Panc1 (cell line): ENCODE data around the gene TMEM161B. TPM values are rescaled to one million over a fixed set of nuclear protein-coding genes. Genes with fewer than 3 reads are reported as not detected.

Source experiments
- ATAC-seq: fragments of 200-7000 bp; cut with Tn5 transposase; 2 replicates; pipeline ENCODE4 v1.9.1; 2020; ENCODE audit warnings: mild to moderate bottlenecking, moderate library complexity
- BruUV-seq: library from RNA; stranded (reverse); fragments of 400-500 nt; replicated peaks from 2 replicates; lab custom pipeline; 2021; lab: Mats Ljungman, UMichigan
- CTCF ChIA-PET: fragments of 300-600 bp; sonication (Branson Sonifier 250); formaldehyde crosslinking; loops from one replicate; lab custom pipeline; 2022; ENCODE audit warnings: antibody characterized with exemption; lab: Charles Lee
- POLR2A ChIA-PET: fragments of 300-600 bp; sonication (Branson Sonifier 250); formaldehyde crosslinking; loops from one replicate; lab custom pipeline; 2022; ENCODE audit warnings: antibody characterized with exemption; lab: Charles Lee
- DNase-seq: peaks from one replicate; pipeline ENCODE4 v3.0.0-alpha.2; 2010; ENCODE audit warnings: low read depth, low spot score
- H3K27ac ChIP-seq: 2 replicates; pipeline ENCODE4 v1.5.1; 2011; ENCODE audit warnings: mild to moderate bottlenecking, low read length, inconsistent platforms
- H3K27me3 ChIP-seq: fragments of 200-500 bp; sonication (Bioruptor generic); 2 replicates; pipeline ENCODE4 v1.6.0; 2014; ENCODE audit warnings: low read length, inconsistent platforms; ENCODE audit not compliant: control insufficient read depth, insufficient read depth
- H3K36me3 ChIP-seq: fragments of 200-500 bp; sonication (Bioruptor generic); 2 replicates; pipeline ENCODE4 v1.5.1; 2014; ENCODE audit warnings: inconsistent platforms, mild to moderate bottlenecking, low read length, moderate library complexity; ENCODE audit not compliant: control insufficient read depth, insufficient read depth
- H3K4me1 ChIP-seq: 2 replicates; pipeline ENCODE4 v1.5.1; 2011; ENCODE audit warnings: inconsistent platforms, mild to moderate bottlenecking, low read length, moderate library complexity; ENCODE audit not compliant: control insufficient read depth, insufficient read depth
- H3K4me3 ChIP-seq, 2 experiments: 2 replicates each; pipeline ENCODE4 v1.5.1; 2011 to 2012; ENCODE audit warnings: low read depth in 2 of 2, low read length in 2 of 2, mild to moderate bottlenecking in 2 of 2, inconsistent platforms in 1 of 2, moderate library complexity in 1 of 2
- H3K9me3 ChIP-seq: fragments of 200-500 bp; sonication (Bioruptor generic); 2 replicates; pipeline ENCODE4 v1.5.1; 2014; ENCODE audit warnings: low read depth, mild to moderate bottlenecking, inconsistent platforms, low read length, moderate library complexity; ENCODE audit not compliant: control insufficient read depth, insufficient read depth
- POLR2AphosphoS5 ChIP-seq: IDR thresholded peaks from 2 replicates; pipeline ENCODE4 v1.6.1; 2012; ENCODE audit warnings: mild to moderate bottlenecking, low read depth, low read length, moderate library complexity
- REST ChIP-seq, 2 experiments: IDR thresholded peaks; 2 replicates each; pipeline ENCODE4 v1.6.1; 2011 to 2012; ENCODE audit warnings: low read depth in 2 of 2, control low read depth in 1 of 2, low read length in 1 of 2, mild to moderate bottlenecking in 1 of 2, moderate library complexity in 1 of 2; ENCODE audit not compliant: insufficient read depth in 1 of 2
- SIN3A ChIP-seq: IDR thresholded peaks from 2 replicates; pipeline ENCODE4 v1.6.1; 2012; ENCODE audit warnings: low read depth, mild to moderate bottlenecking, low read length, moderate library complexity, borderline replicate concordance; ENCODE audit not compliant: insufficient read depth
- TCF7L2 ChIP-seq: IDR thresholded peaks from 2 replicates; pipeline ENCODE4 v1.6.1; 2011; ENCODE audit warnings: mild to moderate bottlenecking, low read depth, low read length, inconsistent platforms
- in situ Hi-C: cut with HindIII; loops from 2 replicates; pipeline ENCODE4 v1.10.0; 2016; ENCODE audit warnings: low sequenced_read_pairs, low pct_unique_long_range_greater_than_20kb
- intact Hi-C: fragments of 100-400 bp; cut with micrococcal nuclease; formaldehyde crosslinking; loops from one replicate; pipeline ENCODE4 v1.10.0; 2022; ENCODE audit not compliant: unreplicated experiment
- total RNA-seq: library from RNA; stranded (reverse); gene quantifications from one replicate; pipeline ENCODE4 v1.2.1, GENCODE V29; 2021; ENCODE audit not compliant: unreplicated experiment
- TF ChIP-seq, protein P1 (sequence below): fragments of 450-650 bp; IDR thresholded peaks from 2 replicates; pipeline ENCODE4 v1.5.1; 2017; ENCODE audit warnings: mild to moderate bottlenecking

TMEM161B gene
- total RNA-seq, 1 experiment from 2014 or later: 16.3 TPM

- Histone ChIP-seq H3K4me3 (no peak overlapping the region), H3K27ac (no peak overlapping the region), H3K27me3 (no peaks in the 10 kb centered on the region), H3K9me3 (no peaks in the 10 kb centered on the region), H3K36me3 (no peaks in the 10 kb centered on the region), H3K4me1 (no peaks in the 10 kb centered on the region)
- TF ChIP-seq, protein P1, sequence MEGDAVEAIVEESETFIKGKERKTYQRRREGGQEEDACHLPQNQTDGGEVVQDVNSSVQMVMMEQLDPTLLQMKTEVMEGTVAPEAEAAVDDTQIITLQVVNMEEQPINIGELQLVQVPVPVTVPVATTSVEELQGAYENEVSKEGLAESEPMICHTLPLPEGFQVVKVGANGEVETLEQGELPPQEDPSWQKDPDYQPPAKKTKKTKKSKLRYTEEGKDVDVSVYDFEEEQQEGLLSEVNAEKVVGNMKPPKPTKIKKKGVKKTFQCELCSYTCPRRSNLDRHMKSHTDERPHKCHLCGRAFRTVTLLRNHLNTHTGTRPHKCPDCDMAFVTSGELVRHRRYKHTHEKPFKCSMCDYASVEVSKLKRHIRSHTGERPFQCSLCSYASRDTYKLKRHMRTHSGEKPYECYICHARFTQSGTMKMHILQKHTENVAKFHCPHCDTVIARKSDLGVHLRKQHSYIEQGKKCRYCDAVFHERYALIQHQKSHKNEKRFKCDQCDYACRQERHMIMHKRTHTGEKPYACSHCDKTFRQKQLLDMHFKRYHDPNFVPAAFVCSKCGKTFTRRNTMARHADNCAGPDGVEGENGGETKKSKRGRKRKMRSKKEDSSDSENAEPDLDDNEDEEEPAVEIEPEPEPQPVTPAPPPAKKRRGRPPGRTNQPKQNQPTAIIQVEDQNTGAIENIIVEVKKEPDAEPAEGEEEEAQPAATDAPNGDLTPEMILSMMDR: no peak
- no peak for TF ChIP-seq SIN3A
- TF ChIP-seq TCF7L2: no peak
- TF ChIP-seq REST (IDR thresholded peaks at IDR 0.05; ENCODE audit: insufficient read depth in 1 of 2, low read depth in 2 of 2, low read length in 1 of 2): no peak
- no peak for TF ChIP-seq POLR2AphosphoS5
- ChIA-PET CTCF (no interaction called here), POLR2A (no interaction called here)
- DNase-seq: no peak
- ATAC-seq: no peak
- intact Hi-C loops: no loop called here
- BruUV-seq: no TSS peak
- in situ Hi-C loops: no loop called here
Measured at GRCh38 chr5:88298425-88298824, 29.8 kb upstream of the TMEM161B start.

DNA sequence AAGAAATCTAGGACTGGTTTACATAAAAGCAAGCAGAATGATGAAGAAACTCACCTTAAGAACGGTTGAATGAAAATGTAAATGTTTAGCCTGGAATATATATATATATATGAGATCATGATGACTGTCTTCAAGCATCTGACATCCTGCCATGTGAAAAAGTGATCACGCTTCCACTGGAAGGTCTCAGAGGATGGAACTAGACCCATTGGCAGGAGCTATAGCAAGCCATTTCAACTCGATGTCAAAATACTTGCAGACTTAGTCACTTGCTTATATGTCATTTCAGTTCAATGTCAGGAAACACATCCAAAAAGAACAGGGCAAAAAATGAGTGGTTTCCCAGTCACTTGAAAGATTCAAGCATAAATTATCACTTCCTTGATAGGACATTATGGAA is 22.2 kb upstream of the TMEM161B start:
- CTCF ChIA-PET: no interaction called here
- in situ Hi-C loops: no loop called here
- no peaks in the 10 kb centered on the region for H3K9me3 ChIP-seq
- intact Hi-C loops: no loop called here
- H3K4me1 ChIP-seq: no peaks in the 10 kb centered on the region
- TF ChIP-seq POLR2AphosphoS5: no peak
- no peak for TF ChIP-seq SIN3A
- H3K27ac ChIP-seq: no peak overlapping the region
- no peak for ATAC-seq
- DNase-seq: no peak
- BruUV-seq: no TSS peak
- no peaks in the 10 kb centered on the region for H3K27me3 ChIP-seq
- H3K4me3 ChIP-seq: no peak overlapping the region
- no peaks in the 10 kb centered on the region for H3K36me3 ChIP-seq
- POLR2A ChIA-PET: no interaction called here

- TF ChIP-seq TCF7L2 (no peak), REST (IDR thresholded peaks at IDR 0.05; ENCODE audit: insufficient read depth in 1 of 2, low read depth in 2 of 2, low read length in 1 of 2) (no peak), POLR2AphosphoS5 (no peak), SIN3A (no peak)
- TF ChIP-seq, protein P1: no peak
- Histone ChIP-seq H3K27me3 (no peaks in the 10 kb centered on the region), H3K27ac (no peak overlapping the region), H3K4me1 (no peaks in the 10 kb centered on the region), H3K4me3 (no peak overlapping the region), H3K9me3 (no peaks in the 10 kb centered on the region), H3K36me3 (no peaks in the 10 kb centered on the region)
- in situ Hi-C loops: no loop called here
- DNase-seq (no peak), ATAC-seq (no peak)
- POLR2A ChIA-PET: no interaction called here
- BruUV-seq: no TSS peak
- intact Hi-C loops: no loop called here
- CTCF ChIA-PET: no interaction called here
Measured at GRCh38 chr5:88288528-88289197, 20.0 kb upstream of the TMEM161B start.
